HG03103 (cell line): ENCODE results near the gene PTPN5.
"Not testable (repeated sequence)": the region's sequence is repeated elsewhere in the genome, so short reads cannot be mapped to it uniquely, and the experiment has no call there.

ENCODE experiments used
- ATAC-seq: cut with Tn5 transposase; IDR thresholded peaks from one replicate; pipeline ENCODE4 v1.9.1; 2021; ENCODE audit warnings: low read depth; ENCODE audit not compliant: unreplicated experiment

Gene PTPN5

GRCh38 chr11:18696638-18697225, 94.9 kb downstream of the PTPN5 start:
- no peak for ATAC-seq

GRCh38 chr11:18692941-18693760, 98.4 kb downstream of the PTPN5 start:
- no peak for ATAC-seq

GRCh38 chr11:18691467-18692140, 100.0 kb downstream of the PTPN5 start:
- ATAC-seq = not testable (repeated sequence)

GRCh38 chr11:18684267-18684666, 107.3 kb downstream of the PTPN5 start:
- ATAC-seq = no peak

- ATAC-seq = no peak
These were observed 109.1 kb downstream of the PTPN5 start for GRCh38 chr11:18682466-18682865.

GRCh38 chr11:18681949-18682348, 109.6 kb downstream of the PTPN5 start:
- not testable (repeated sequence) for ATAC-seq
